COLO829 (cell line): ENCODE data around the gene S100B.
A peak's percentile ranks its signal among the peaks of the same experiment; 100 is the strongest.

Experiments used
- DNase-seq: peaks from one replicate; pipeline ENCODE4 v3.0.0; 2012; ENCODE audit warnings: low spot score

S100B gene

DNA sequence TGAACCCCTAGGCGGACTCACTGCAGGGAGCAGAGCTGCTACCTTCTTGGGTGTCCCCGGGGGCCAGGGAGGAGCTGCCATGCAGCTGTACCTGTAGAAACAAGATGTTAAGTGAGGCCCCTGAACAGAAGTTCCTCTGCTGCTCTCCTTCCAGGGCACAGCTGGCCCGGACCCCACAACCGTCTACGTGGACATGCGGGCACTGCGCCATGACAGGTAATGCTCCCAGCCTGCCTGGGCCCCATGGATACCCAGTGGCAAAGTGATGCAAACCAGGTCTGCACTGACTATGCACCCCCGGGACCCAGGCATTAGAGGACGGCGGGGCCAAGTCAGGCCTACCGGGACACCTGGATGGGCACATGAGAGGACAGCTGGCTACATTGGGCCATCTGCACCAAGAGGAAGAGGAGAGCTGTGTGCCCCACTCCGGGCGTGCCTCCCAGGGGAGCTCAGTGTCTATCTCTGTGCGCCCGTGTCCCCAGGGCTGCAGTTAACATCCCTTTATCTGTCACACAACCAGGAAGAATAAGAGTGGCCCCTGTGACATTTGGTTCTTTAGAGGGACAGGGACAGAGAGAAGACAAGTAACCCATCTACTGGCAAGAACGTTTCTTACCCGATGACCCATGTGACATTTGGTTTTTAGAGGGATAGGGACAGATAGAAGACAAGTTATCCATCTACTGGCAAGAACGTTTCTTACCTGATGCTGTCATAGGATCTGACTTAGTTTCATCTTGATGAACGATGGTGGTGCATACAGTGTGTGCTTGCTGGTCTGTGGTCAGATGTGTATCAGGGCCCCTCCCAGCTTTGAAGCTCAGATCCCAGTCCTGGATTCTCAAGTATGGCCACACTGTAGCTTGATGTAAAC, 44.1 kb downstream of the S100B start:
- DNase-seq = no peak

DNA sequence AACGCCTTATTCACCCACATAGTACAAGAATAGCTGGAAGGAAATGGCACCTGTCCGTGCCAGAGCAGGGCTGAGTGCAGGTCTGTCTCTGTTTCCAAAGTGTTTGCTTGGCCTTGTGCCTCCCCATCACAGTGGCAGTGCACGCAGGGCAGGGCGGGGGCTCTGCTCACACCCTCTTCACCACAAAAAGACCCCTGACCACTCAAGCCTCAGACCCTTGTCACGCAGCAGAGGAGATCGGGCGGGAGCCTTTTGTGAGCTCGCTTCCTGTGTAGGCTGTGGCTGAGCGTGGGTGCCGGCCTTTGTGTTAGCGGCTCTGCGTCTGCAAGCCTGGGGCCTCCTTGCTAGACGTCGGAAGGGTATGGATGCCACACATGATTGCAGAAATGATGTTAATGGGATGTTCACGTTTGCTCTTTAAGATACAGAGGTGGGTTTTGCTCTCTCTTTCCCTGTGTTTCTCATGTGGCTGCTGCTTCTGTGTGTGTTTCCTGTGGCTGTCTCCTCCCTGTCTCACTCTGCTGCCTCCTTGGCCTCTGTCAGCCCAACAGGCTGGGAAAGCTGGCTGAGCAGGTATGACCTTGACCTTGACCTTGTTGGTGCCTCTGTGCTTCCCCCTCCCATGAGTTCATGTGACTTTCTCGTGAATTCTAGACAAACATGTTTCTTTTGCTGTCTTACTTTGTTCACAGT, 45.4 kb downstream of the S100B start:
- peak; percentile 25 for DNase-seq

DNA sequence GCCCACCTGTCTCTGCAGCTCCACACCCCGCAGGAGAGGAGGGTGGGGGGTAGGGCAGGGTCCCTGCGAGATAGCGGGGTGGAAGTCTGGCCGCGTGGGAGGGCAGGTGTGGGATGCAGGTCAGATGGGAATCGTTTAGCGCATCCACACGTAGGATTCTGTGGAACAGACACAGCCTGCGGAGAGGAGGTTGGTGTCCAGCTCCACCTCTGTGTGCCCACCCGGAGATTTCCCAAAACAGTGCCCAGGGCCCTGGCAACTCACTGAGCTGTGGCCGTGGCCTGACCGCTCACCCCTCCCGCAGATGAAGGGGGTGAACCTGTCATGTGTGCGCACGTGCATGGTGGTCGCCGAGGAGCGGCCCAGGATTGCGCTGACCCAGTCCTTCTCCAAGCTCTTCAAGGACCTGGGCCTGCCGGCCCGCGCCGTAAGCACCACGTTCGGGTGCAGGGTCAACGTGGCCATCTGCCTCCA, 46.9 kb downstream of the S100B start:
- DNase-seq = no peak

DNA sequence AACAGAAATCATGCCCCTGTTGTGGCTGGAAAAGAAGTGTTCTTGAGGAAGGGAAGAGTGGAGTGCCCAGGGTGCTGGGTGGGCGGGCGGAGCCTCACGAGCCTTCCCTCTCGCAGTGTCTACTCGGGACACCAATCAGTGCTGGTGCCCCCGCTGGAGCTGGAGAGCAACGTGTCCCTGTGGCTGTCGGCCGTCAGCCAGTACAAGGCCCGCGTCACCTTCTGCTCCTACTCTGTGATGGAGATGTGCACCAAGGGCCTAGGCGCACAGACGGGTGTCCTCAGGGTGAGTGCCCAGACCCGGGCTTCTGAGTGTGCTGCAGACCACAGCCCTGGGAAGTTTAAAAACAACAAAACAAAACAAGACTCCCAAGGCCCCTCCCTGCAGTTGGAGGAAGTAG, 47.4 kb downstream of the S100B start:
- DNase-seq = no peak

DNA sequence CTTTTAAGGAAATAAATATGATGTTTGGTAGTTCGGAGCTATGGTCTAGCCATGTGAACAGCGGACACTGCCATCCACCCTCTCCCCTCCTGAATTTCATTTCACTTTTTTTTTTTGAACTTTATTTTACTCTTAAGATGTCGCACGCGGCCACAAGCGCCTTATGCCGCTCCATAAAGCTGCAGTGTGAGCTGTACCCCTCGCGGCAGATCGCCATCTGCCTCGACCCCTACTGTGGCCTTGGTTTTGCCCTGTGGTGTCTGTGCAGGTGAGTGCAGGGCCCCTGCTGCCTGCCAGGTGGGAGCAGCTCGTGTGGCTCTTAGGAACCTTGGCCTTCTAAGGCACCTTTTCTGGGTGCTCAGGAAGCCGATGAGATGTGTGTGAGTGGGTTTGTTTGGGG, 48.1 kb downstream of the S100B start:
- no peak for DNase-seq

DNA sequence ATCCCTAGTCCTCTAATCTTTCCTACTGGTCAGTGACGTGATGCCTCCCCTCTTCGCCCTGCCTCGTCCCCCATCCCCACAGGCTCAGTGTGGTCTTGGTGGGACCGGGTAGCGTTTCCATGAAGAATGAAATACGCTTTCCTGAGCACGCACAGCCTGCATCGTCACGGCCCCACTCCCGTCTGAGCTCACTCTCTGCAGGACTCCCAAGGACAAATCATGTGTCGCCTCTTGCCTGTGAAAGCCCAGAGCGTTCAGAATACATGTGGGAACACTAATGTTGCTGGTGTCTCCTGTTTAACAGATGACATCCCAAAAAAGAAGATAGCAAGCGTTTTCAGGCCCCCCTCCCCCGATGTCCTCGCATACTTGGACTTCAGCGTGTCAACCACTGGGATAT, 49.2 kb downstream of the S100B start:
- DNase-seq = no peak

DNA sequence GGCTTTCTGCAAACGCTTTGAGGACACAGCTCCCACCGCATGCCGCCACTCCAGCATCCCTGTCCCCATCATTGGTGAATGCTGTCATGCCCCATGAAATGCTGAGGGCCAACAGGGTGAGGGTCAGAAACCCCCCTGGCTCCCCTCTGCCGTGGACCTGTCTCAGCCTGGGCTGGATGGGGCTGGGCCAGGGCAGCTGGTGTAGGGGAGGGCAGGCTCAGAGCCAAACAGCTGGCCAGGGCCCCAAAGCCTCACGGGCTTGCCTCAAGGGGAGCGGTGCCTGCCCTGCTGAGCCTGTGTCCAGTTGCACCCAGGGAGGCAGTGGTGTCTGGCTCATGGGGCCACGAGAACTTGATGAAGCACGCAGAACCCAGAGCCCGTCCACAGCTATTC, 49.7 kb downstream of the S100B start:
- DNase-seq = no peak

DNA sequence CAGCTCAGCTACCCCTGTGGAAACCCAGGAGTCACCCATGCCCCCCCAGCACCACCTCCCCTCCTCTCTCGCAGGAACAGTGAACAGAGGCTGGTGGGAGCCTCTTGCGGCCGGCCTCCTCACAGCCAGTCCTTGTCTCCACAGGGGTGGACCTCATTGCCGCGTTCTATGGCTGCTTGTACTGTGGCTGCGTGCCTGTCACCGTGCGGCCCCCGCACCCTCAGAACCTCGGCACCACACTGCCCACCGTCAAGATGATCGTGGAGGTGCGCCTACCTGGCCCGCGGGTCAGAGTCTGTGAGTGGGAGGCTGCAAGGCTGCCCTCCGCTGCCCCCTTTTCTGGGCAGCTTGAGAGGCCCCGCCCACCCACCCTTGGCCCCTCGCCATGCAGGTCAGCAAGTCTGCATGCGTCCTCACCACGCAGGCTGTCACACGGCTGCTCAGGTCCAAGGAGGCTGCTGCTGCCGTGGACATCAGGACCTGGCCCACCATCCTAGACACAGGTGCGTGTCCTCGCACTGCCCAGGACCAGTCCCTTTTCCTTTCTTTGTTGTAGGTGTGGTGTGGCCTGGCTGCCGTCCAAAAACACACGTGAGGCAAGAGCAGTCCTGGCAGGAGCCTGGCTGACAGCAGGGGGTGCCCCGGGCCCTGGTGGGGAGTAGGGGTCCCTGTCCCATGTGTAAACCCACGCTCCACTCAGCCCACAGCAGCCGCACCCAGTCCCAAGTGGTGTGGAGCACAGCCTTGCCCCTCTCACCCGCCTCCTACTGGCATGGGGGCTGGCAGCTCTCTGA, 50.3 kb downstream of the S100B start:
- DNase-seq = no peak

DNA sequence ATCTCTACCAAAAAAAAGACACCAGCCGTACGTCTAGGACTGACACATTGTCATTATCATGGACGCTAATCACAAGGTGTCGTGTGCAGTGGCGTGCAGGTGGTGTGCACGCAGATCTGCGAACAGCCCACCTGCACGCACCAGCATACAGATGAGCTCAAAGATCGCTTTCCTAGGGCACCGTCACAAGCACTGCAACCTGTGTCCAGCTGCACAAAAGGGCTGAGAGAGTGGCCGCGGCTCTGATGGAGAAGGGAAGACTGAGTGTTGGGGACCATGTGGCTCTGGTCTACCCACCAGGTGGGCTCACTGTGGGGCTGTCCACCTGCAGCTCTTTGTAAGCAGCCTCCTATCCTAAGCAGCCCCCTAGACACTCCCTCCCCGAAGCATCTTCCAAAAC, 50.9 kb downstream of the S100B start:
- DNase-seq = no peak

DNA sequence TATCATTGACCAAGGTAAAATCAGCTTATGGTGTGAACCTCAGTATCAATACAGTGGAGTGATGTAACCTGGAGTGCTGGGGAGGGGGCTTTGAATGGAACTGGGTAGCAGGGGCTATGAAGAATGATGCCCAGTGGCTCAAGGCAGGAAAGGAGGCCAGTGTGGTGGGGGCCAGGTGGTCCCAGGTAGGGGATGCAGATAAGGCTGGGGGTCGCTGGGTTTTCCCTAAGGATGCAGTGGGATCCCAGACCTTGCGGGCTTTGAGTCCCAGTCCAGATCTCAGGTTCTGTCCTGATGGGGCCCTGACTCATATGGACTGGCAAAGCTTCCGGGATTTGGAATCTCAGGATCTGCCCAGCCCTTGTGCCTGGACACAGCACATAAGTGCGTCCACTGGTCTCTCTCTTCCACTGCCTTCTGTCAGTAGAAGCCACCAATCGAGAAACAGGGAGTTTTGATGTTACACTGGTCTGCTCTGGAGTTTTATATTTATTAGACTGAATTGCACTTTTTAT, 52.0 kb downstream of the S100B start:
- DNase-seq = no peak

DNA sequence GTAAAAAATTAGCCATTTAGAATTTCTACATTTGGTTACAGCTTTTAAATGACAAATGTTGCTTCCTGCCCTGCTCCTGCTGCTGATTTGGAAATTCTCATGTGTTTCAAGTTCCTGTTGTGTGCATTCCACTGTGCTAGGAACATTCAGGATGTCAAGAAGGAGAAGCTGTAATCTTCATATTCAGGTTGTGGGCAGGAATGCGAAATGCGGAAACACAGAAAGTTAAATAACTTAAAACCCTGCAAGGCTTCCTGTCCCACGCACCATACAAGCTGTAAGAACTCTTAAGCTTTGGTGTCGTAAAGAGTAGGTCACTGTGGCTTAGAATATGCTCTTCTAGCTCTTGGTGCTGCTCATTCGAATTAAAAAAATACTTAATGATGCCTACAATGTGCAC, 52.6 kb downstream of the S100B start:
- DNase-seq = no peak

DNA sequence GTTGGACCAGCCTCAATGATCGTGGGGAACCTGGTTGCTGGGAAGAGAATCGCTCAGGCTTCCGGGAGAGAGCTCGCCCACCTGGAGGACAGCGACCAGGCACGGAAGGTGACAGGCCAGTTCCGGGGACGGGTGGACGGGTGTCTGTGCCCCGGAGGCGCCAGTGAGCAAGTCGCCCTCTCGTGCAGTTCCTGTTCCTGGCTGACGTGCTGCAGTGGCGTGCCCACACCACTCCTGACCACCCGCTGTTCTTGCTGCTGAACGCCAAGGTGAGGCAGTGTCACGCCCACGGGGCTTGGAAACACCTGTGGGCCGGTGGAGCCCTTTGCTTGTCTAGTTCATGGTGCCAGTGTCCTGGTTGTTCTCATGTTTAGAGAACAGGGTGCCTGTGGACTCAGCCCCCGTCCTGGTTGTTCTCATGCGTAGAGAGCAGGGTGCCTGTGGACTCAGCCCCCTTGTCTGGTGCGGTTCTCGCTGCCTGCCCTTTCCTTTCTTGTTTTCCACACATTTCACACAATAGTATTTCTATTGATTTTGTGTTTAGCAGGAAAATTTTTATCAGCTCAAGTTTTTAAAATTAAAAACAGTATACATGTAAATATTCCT, 53.1 kb downstream of the S100B start:
- no peak for DNase-seq

DNA sequence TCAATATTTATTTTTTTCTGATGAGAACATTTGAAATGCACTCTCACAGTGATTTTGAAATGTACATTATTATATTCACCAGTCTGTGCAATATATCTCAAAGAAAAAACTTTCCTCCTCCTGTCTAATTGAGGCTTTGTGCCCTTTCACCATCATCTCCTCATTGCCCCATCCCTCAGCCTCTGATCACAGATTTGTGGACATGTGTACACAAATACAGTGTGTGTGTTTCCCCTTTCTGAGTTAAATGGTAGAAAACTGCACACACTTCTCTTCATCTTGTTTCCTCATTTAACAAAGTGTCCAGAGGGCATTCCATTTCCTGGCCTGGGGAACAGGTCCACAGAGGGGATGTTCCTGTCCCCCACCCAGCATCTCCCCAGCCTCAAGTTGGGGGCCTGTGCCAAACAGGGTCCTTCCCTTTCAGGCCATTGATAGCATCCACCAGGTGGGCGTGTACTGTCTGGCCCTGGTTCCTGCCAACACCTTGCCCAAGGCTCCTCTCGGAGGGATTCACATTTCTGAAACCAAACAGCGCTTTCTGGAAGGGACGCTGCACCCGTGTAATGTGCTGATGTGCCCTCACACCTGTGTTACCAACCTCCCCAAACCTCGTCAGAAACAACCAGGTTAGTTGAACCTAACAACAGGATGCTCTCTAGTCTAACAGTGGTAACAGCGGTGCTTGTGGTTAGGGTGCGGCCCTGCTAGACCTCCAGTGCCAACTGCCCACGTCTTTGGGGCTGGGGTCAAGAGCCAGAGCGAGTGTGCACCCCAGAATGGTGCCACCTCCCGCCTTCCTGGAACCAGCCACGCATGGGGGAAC, 54.6 kb downstream of the S100B start:
- DNase-seq = no peak

DNA sequence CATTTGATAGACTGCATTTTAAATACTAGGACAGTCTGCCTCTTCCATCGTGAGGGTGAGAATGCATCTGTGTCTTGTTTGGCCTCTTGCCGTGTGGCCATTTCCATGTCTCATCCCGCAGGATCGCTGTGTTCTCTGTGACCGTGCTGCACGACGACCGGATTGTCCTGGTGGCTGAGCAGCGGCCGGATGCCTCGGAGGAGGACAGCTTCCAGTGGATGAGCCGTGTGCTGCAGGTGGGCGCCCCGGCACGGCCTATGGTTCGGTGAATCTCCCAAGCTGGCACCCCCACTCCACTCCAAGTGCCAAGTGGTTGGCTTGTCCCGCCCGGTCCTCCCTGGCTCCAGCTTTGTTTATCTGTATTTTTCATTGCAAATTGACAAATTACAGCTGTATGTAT, 55.2 kb downstream of the S100B start:
- DNase-seq = no peak
